K562 (cell line): Measurements from ENCODE around the gene SUCO. TPM values are rescaled to one million over a fixed set of nuclear protein-coding genes. Genes with fewer than 3 reads are reported as not detected.

Experiments used
- ATAC-seq: fragments of 200-7000 bp; cut with Tn5 transposase; 3 replicates; pipeline ENCODE4 v1.9.1; 2020; ENCODE audit warnings: moderate library complexity
- BruUV-seq: library from RNA; stranded (reverse); fragments of 400-500 nt; replicated peaks from 2 replicates; lab custom pipeline; 2021; lab: Mats Ljungman, UMichigan
- CTCF ChIA-PET: fragments of 300-600 bp; formaldehyde crosslinking; extraction: SDS; loops from one replicate; lab custom pipeline; 2021; ENCODE audit warnings: low intra/inter-chr PET ratio; lab: Yijun Ruan, JAX
- POLR2A ChIA-PET: fragments of 300-600, 350-650 bp; sonication (Branson Sonifier 250); formaldehyde crosslinking; extraction: SDS; loops from one replicate; lab custom pipeline; 2021; ENCODE audit warnings: antibody characterized with exemption, inconsistent platforms; lab: Yijun Ruan, JAX
- DNase-seq, 4 experiments: peaks; one replicate each; pipeline versions ENCODE4 v3.0.0 to v3.0.0-alpha.2; 2011 to 2018; ENCODE audit warnings: low spot score in 3 of 4, mixed read lengths in 3 of 4; ENCODE audit errors: extremely low read depth in 1 of 4
- FAIRE-seq: peaks from 2 replicates; lab custom pipeline; 2011; peaks lifted over from hg19 to GRCh38; lab: Jason Lieb, UNC
- H2AFZ ChIP-seq: 2 replicates; pipeline ENCODE4 v1.6.0; 2011; ENCODE audit warnings: low read depth, low read length, control low read depth, inconsistent platforms
- H3K27ac ChIP-seq: fragments of 200-600 bp; 3 replicates; pipeline ENCODE4 v1.8.0; 2011; ENCODE audit warnings: low read depth, mild to moderate bottlenecking, control low read depth, inconsistent platforms, low read length, moderate library complexity, mixed read lengths; ENCODE audit errors: extremely low read depth
- H3K27me3 ChIP-seq, 2 experiments: fragments of 300-600 bp in 1 of 2; 2 replicates in 1 of 2; 3 replicates in 1 of 2; pipeline versions ENCODE4 v1.6.0 to v1.8.0; 2011; ENCODE audit warnings: inconsistent platforms in 2 of 2, low read length in 2 of 2, mild to moderate bottlenecking in 1 of 2, mixed read lengths in 1 of 2, moderate library complexity in 1 of 2; ENCODE audit not compliant: control insufficient read depth in 2 of 2, insufficient read depth in 2 of 2
- H3K36me3 ChIP-seq: fragments of 300-600 bp; 3 replicates; pipeline ENCODE4 v1.8.0; 2011; ENCODE audit warnings: mild to moderate bottlenecking, low read length, inconsistent platforms; ENCODE audit not compliant: control insufficient read depth, insufficient read depth
- H3K4me1 ChIP-seq, 2 experiments: fragments of 200-600 bp in 1 of 2; replicated peaks in 1 of 2; 2 replicates in 1 of 2; 3 replicates in 1 of 2; pipeline versions ENCODE4 v1.5.1 to v1.8.0; 2011; ENCODE audit warnings: inconsistent platforms in 2 of 2, low read length in 2 of 2, mild to moderate bottlenecking in 1 of 2, mixed read lengths in 1 of 2, moderate library complexity in 1 of 2; ENCODE audit not compliant: control insufficient read depth in 2 of 2, insufficient read depth in 2 of 2
- H3K4me2 ChIP-seq: 2 replicates; pipeline ENCODE4 v1.6.1; 2011; ENCODE audit warnings: low read length, control low read depth, inconsistent platforms, mixed read lengths; ENCODE audit not compliant: insufficient read depth
- H3K4me3 ChIP-seq: fragments of 200-600 bp; sonication (generic), shearing (Covaris generic); 2 replicates; pipeline ENCODE4 v1.5.1; 2016; ENCODE audit warnings: control low read depth, inconsistent platforms
- H3K79me2 ChIP-seq: fragments of 200-600 bp; 3 replicates; pipeline ENCODE4 v1.8.0; 2011; ENCODE audit warnings: low read length, inconsistent platforms; ENCODE audit not compliant: control insufficient read depth, insufficient read depth
- H3K9ac ChIP-seq, 2 experiments: 2 replicates each; pipeline versions ENCODE4 v1.6.0 to v1.6.1; 2011; ENCODE audit warnings: low read depth in 2 of 2, low read length in 2 of 2, control low read depth in 1 of 2, inconsistent platforms in 1 of 2, mild to moderate bottlenecking in 1 of 2, mixed read lengths in 1 of 2; ENCODE audit not compliant: insufficient read depth in 1 of 2
- H3K9me1 ChIP-seq: one replicate; pipeline ENCODE4 v1.6.0; 2011; ENCODE audit warnings: inconsistent platforms, mild to moderate bottlenecking, low read length, moderate library complexity; ENCODE audit not compliant: control insufficient read depth, insufficient read depth
- H3K9me3 ChIP-seq: replicated peaks from 2 replicates; pipeline ENCODE4 v1.5.1; 2011; ENCODE audit warnings: low read depth, low read length, inconsistent platforms; ENCODE audit not compliant: control insufficient read depth, insufficient read depth
- H4K20me1 ChIP-seq: replicated peaks from 2 replicates; pipeline ENCODE4 v1.6.1; 2011; ENCODE audit warnings: low read length, inconsistent platforms, mixed read lengths; ENCODE audit not compliant: control insufficient read depth, insufficient read depth
- BMI1 ChIP-seq: fragments of 150-350 bp; IDR thresholded peaks from 2 replicates; pipeline ENCODE4 v1.6.1; 2014; ENCODE audit warnings: low read length
- BRCA1 ChIP-seq, 2 experiments: fragments of 450-650 bp in 1 of 2; sonication (generic) in 1 of 2; formaldehyde crosslinking in 1 of 2; IDR thresholded peaks; 2 replicates each; pipeline versions ENCODE4 v1.5.0 to v1.6.1; 2017 to 2020; ENCODE audit warnings: mild to moderate bottlenecking in 1 of 2, missing genetic modification reagents in 1 of 2
- NUFIP1 ChIP-seq: fragments of 450-650 bp; IDR thresholded peaks from 2 replicates; pipeline ENCODE4 v1.6.1; 2018; ENCODE audit not compliant: partially characterized antibody
- POLR2B ChIP-seq: fragments of 450-650 bp; IDR thresholded peaks from 2 replicates; pipeline ENCODE4 v1.6.1; 2018; ENCODE audit warnings: low read depth; ENCODE audit not compliant: partially characterized antibody
- PTTG1 ChIP-seq: fragments of 450-650 bp; IDR thresholded peaks from 2 replicates; pipeline ENCODE4 v1.6.1; 2016; ENCODE audit warnings: low read depth, mild to moderate bottlenecking, missing genetic modification characterization, missing compliant biosample characterization
- RBBP5 ChIP-seq: fragments of 200-600 bp; sonication (generic); IDR thresholded peaks from 2 replicates; pipeline ENCODE4 v1.6.1; 2012; ENCODE audit warnings: borderline replicate concordance, mild to moderate bottlenecking, low read length, control low read depth, inconsistent platforms; ENCODE audit not compliant: insufficient read depth, poor library complexity, severe bottlenecking
- STAG1 ChIP-seq: sonication (generic); formaldehyde crosslinking; IDR thresholded peaks from 2 replicates; pipeline ENCODE4 v1.5.0; 2020; ENCODE audit warnings: missing genetic modification reagents, borderline replicate concordance
- TOE1 ChIP-seq, 2 experiments: fragments of 450-650 bp in 1 of 2; sonication (generic) in 1 of 2; formaldehyde crosslinking in 1 of 2; IDR thresholded peaks; 2 replicates each; pipeline versions ENCODE4 v1.7.1 to v1.8.0; 2016 to 2022; ENCODE audit warnings: borderline replicate concordance in 2 of 2, mild to moderate bottlenecking in 2 of 2, antibody characterized with exemption in 1 of 2, inconsistent platforms in 1 of 2, low read depth in 1 of 2, missing genetic modification reagents in 1 of 2, moderate library complexity in 1 of 2
- WGBS: fragments of 100-300 bp; shearing (Covaris generic); methylation state at CpG from one replicate; pipeline ENCODE4 v1.1.6; 2016; ENCODE audit warnings: low coverage, mixed read lengths; ENCODE audit not compliant: insufficient coverage; ENCODE audit errors: missing lambda C conversion rate; 5-methylcytosine and 5-hydroxymethylcytosine counted together
- in situ Hi-C: fragments of 300-500 bp; cut with MboI; formaldehyde crosslinking; loops from 4 replicates; pipeline ENCODE4 v1.15.0; 2018; ENCODE audit warnings: inconsistent platforms, mixed read lengths
- intact Hi-C: fragments of 100-400 bp; cut with micrococcal nuclease; formaldehyde crosslinking; loops from 2 replicates; pipeline ENCODE4 v1.14.2; 2022
- polyA plus RNA-seq, 8 experiments: library from polyadenylated mRNA; depleted of rRNA in 4 of 8; stranded (reverse) in 5 of 8; unstranded in 3 of 8; fragments of >200 nt; fragmentation: Nextera tagmentation in 2 of 8; fragmentation: Illumina TruSeq in 1 of 8; extraction: Ambion mirVana in 2 of 8; extraction: Trizol in 1 of 8; gene quantifications; 2 replicates each; pipeline versions ENCODE4 v1.2.1 to v1.2.3, GENCODE V29; 2011 to 2014; ENCODE audit warnings: inconsistent platforms in 1 of 8, missing spikeins in 1 of 8
- total RNA-seq, 7 experiments: library from RNA; depleted of rRNA in 6 of 7; stranded (reverse); fragments of >200 nt in 6 of 7; fragmentation: Illumina TruSeq in 2 of 7; extraction: Trizol in 2 of 7; gene quantifications; 2 replicates each; pipeline versions ENCODE4 v1.2.1 to v1.2.3, GENCODE V29; 2011 to 2021; ENCODE audit warnings: low replicate concordance in 1 of 7
- TF ChIP-seq, protein P1 (sequence below): sonication (generic); formaldehyde crosslinking; IDR thresholded peaks from 2 replicates; pipeline ENCODE4 v1.8.0; 2022; ENCODE audit warnings: missing genetic modification reagents, mild to moderate bottlenecking, moderate library complexity, borderline replicate concordance
- TF ChIP-seq, protein P2 (sequence below), 2 experiments: IDR thresholded peaks in 1 of 2; conservative IDR thresholded peaks in 1 of 2; 2 replicates each; pipeline ENCODE4 v1.6.1; 2016; ENCODE audit warnings: low read depth in 2 of 2, mild to moderate bottlenecking in 1 of 2, missing compliant biosample characterization in 1 of 2, missing genetic modification characterization in 1 of 2, moderate library complexity in 1 of 2
- TF ChIP-seq, protein P3 (sequence below): fragments of 450-650 bp; IDR thresholded peaks from 2 replicates; pipeline ENCODE4 v1.6.1; 2017; ENCODE audit warnings: mild to moderate bottlenecking, moderate library complexity
- TF ChIP-seq, protein P4 (sequence below): fragments of 250-450 bp; sonication (Bioruptor Pico); IDR thresholded peaks from 2 replicates; pipeline ENCODE4 v1.6.1; 2021; ENCODE audit warnings: mild to moderate bottlenecking

Gene SUCO
- total and polyA plus RNA-seq, 9 of the 15 experiments (the other 6 are each of a cell fraction or from before 2014, with no cell fraction given): 2.5 to 20.6 (median 14.3) TPM

DNA sequence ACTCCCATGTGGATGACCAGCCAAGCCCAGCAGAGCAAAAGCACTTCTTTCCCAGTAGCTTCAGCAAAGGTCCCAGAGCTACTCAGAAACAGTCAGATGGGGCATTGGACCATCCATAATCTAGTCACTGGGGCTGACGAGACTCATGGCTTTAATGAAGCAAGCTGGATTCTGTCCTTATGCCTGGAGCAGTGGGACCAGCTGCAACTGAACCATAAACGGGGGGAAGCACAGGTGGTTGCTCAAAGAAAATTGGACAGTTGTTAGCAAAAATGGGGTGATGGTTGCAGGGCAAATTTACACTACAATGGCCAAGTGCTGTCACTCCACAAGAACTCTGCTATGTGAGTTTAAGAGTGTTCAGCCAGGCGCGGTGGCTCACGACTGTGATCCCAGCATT is 108.5 kb downstream of the SUCO start:
- ATAC-seq (no peak), FAIRE-seq (no peak), DNase-seq (no peak)
- no peaks in the 10 kb centered on the region for H3K27me3 ChIP-seq
- H3K79me2 ChIP-seq: no peaks in the 10 kb centered on the region
- H3K4me2 ChIP-seq: no peak overlapping the region
- no TSS peak for BruUV-seq
- no peaks in the 10 kb centered on the region for H4K20me1 ChIP-seq
- no peak overlapping the region for H2AFZ ChIP-seq
- no peak overlapping the region for H3K9ac ChIP-seq
- H3K27ac ChIP-seq: no peak overlapping the region
- H3K4me3 ChIP-seq: no peak overlapping the region
- peaks cover 0 to 36% of the 10 kb centered on the region in 2 experiments; a peak in 4 of 5 replicates for H3K4me1 ChIP-seq
- peaks cover 3% of the 10 kb centered on the region; the same call in 1 of the 2 replicates for H3K9me3 ChIP-seq
- TF ChIP-seq, protein P1, sequence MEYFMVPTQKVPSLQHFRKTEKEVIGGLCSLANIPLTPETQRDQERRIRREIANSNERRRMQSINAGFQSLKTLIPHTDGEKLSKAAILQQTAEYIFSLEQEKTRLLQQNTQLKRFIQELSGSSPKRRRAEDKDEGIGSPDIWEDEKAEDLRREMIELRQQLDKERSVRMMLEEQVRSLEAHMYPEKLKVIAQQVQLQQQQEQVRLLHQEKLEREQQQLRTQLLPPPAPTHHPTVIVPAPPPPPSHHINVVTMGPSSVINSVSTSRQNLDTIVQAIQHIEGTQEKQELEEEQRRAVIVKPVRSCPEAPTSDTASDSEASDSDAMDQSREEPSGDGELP: no peak
- TF ChIP-seq, protein P2, sequence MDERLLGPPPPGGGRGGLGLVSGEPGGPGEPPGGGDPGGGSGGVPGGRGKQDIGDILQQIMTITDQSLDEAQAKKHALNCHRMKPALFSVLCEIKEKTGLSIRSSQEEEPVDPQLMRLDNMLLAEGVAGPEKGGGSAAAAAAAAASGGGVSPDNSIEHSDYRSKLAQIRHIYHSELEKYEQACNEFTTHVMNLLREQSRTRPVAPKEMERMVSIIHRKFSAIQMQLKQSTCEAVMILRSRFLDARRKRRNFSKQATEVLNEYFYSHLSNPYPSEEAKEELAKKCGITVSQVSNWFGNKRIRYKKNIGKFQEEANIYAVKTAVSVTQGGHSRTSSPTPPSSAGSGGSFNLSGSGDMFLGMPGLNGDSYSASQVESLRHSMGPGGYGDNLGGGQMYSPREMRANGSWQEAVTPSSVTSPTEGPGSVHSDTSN (CRISPR knock-in tag; IDR thresholded peaks at IDR 0.05; ENCODE audit: low read depth): no peak
- TF ChIP-seq, protein P2 (tag; conservative IDR thresholded peaks at IDR 0.05; ENCODE audit: low read depth): no peak
- TF ChIP-seq, protein P3, sequence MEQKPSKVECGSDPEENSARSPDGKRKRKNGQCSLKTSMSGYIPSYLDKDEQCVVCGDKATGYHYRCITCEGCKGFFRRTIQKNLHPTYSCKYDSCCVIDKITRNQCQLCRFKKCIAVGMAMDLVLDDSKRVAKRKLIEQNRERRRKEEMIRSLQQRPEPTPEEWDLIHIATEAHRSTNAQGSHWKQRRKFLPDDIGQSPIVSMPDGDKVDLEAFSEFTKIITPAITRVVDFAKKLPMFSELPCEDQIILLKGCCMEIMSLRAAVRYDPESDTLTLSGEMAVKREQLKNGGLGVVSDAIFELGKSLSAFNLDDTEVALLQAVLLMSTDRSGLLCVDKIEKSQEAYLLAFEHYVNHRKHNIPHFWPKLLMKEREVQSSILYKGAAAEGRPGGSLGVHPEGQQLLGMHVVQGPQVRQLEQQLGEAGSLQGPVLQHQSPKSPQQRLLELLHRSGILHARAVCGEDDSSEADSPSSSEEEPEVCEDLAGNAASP: no peak
- no peak for TF ChIP-seq NUFIP1
- TF ChIP-seq STAG1: 0 out of 2 replicates have a peak, but pooled peaks have one; percentile 23
- TF ChIP-seq, protein P4, sequence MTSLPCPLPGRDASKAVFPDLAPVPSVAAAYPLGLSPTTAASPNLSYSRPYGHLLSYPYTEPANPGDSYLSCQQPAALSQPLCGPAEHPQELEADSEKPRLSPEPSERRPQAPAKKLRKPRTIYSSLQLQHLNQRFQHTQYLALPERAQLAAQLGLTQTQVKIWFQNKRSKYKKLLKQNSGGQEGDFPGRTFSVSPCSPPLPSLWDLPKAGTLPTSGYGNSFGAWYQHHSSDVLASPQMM (CRISPR knock-in tag): no peak
- no peak for TF ChIP-seq BMI1
- no peak for TF ChIP-seq BRCA1 (IDR thresholded peaks at IDR 0.05)
- 0 out of 2 replicates have a peak, but pooled peaks have one; percentile 67 for TF ChIP-seq BRCA1 (CRISPR knock-in tag; IDR thresholded peaks at IDR 0.05)
- no peak for TF ChIP-seq RBBP5
- TF ChIP-seq PTTG1: no peak
- TF ChIP-seq TOE1 (IDR thresholded peaks at IDR 0.05; ENCODE audit: borderline replicate concordance): no peak
- no peak for TF ChIP-seq TOE1 (CRISPR knock-in tag; IDR thresholded peaks at IDR 0.05; ENCODE audit: borderline replicate concordance, low read depth)
- no peak for TF ChIP-seq POLR2B
- in situ Hi-C loops (no loop called here), intact Hi-C loops (loop anchor here (5.0 kb wide), 1 partner anchor 434 kb away; no protein-coding TSS in a partner anchor)
- POLR2A ChIA-PET: no interaction called here
- H3K36me3 ChIP-seq: no peaks in the 10 kb centered on the region
- WGBS: 43% methylated on average over 5 of the region's 5 CpGs
- CTCF ChIA-PET: no interaction called here
- H3K9me1 ChIP-seq: no peaks in the 10 kb centered on the region
